LNCAP (cell line): ENCODE data around the gene APOBEC3F.
"Not testable (repeated sequence)": the region's sequence is repeated elsewhere in the genome, so short reads cannot be mapped to it uniquely, and the experiment has no call there.

ENCODE experiments used
- TF ChIP-seq, protein P1 (sequence below): fragments of 450-650 bp; IDR thresholded peaks from 2 replicates; pipeline ENCODE4 v1.5.1; 2017; ENCODE audit warnings: mild to moderate bottlenecking

Gene APOBEC3F

GRCh38 chr22:39040538-39041296, at the start of gene APOBEC3F:
Gene APOBEC3F (plus strand): TSS chr22:39040864. CDS start chr22:39040961, 97 bp downstream.
- TF ChIP-seq, protein P1, sequence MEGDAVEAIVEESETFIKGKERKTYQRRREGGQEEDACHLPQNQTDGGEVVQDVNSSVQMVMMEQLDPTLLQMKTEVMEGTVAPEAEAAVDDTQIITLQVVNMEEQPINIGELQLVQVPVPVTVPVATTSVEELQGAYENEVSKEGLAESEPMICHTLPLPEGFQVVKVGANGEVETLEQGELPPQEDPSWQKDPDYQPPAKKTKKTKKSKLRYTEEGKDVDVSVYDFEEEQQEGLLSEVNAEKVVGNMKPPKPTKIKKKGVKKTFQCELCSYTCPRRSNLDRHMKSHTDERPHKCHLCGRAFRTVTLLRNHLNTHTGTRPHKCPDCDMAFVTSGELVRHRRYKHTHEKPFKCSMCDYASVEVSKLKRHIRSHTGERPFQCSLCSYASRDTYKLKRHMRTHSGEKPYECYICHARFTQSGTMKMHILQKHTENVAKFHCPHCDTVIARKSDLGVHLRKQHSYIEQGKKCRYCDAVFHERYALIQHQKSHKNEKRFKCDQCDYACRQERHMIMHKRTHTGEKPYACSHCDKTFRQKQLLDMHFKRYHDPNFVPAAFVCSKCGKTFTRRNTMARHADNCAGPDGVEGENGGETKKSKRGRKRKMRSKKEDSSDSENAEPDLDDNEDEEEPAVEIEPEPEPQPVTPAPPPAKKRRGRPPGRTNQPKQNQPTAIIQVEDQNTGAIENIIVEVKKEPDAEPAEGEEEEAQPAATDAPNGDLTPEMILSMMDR = not testable (repeated sequence)

- TF ChIP-seq, protein P1 = no peak
Measured at GRCh38 chr22:38996105-38996504, 44.6 kb upstream of the APOBEC3F start.

DNA sequence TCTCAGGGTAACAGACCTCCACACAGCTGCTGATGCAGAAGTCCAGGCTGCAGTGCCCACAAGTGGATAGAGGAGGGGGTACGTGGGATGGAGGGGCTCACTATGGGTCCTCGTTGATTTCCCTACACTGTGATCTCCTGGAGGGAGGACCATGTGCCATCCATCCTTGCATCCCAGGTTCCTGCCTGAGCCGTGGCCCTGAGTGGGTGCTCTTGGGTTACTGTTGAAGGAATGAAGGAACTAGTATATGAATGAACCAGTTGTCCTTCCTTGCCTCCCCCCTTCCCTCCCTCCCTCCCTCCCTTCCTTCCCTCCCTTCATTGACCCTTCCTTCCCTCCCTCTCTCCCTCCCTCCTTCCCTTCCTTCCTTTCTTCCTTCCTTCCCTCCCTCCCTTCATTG, 43.1 kb upstream of the APOBEC3F start:
- TF ChIP-seq, protein P1 = no peak

DNA sequence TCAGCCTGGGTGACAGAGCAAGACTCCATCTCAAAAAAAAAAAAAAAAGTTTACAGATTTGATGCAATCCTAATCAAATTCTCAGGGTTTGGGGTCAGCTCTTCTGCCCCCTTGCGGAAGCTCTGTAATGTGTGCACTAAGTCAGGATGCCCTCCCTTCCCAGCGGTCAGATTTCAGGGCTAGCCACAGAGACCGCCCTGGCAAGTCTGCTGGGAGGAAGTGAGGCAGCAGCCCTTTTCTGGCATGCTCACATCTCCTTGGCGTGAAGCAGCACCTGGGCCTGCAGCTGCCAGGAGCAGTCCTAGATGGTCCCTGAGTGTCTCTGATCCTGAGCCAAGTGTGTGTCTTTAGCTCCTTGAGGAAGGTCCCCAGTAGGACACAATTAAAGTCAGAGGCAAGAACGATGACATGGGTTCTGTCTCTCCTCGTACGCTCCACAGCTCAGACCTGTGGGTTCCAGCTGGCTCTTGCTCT, 37.5 kb upstream of the APOBEC3F start:
- TF ChIP-seq, protein P1 = peak; percentile 69

- TF ChIP-seq, protein P1 = no peak
Measured at GRCh38 chr22:39007177-39007576, 33.5 kb upstream of the APOBEC3F start.

- TF ChIP-seq, protein P1 = no peak
Measured at GRCh38 chr22:39010946-39011345, 29.7 kb upstream of the APOBEC3F start.

- TF ChIP-seq, protein P1 = no peak
Measured at GRCh38 chr22:39012533-39013511, 27.8 kb upstream of the APOBEC3F start.
